Activated CD8-positive, alpha-beta memory T cell treated with anti-CD3 and anti-CD28 coated beads, Interleukin-2, amount 50 U/mL, for 1 hour (primary cell): Measurements from ENCODE around the gene HLCS.

Source experiments
- DNase-seq: peaks from one replicate; pipeline ENCODE4 v3.0.0-alpha.2; 2020; ENCODE audit errors: extremely low read depth

Gene HLCS

GRCh38 chr21:36780861-36781260 lies 185.6 kb downstream of the HLCS start:
- no peak for DNase-seq

DNA sequence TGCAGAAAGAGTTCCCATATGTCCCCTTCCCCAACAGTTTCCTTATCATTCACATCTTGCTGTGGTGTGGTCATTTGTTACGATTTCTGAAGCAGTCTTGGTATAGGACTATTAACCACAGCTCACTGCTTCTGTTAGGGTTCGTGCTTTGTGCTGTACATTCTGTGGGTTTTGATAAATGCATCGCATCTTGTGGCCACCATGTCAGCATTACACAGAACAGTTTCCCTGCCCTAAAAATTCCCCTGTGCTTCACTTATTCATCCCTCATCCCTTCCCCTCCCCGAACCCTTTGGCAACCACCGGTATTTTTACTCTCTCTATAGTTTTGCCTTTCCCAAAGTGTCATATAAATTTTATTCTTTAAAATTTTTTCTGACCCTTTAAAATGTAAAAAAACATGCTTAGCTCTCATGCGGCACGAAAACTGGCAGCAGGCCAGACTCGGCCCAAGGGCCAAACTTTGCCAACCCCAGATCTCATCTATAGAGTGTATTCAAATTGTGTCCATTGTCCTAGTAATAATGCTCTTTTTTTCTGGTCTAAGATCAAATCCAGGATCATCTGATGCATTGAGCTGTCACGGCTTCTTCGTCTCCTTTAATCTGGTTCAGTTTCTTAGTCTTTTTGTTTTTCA lies 189.4 kb downstream of the HLCS start:
- no peak for DNase-seq

DNA sequence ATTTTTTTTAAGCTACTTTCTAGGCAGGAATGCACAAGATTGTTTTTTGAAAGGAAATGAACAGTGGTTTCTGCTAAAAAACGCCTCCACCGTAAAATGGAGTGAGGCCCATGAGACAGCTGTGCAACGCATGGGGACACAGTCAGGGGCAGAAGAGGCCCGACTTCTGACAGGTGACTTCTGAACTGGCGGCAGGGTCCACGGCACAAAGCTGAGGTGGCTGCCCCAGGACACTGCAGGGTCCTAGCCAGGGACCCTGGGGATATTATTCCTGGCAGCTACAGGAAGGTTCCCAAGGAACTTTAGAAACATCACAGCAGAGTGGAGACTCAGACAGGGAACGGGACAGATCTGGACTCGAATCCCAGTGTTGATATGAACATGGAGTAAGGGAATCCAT lies 192.5 kb downstream of the HLCS start:
- no peak for DNase-seq

DNA sequence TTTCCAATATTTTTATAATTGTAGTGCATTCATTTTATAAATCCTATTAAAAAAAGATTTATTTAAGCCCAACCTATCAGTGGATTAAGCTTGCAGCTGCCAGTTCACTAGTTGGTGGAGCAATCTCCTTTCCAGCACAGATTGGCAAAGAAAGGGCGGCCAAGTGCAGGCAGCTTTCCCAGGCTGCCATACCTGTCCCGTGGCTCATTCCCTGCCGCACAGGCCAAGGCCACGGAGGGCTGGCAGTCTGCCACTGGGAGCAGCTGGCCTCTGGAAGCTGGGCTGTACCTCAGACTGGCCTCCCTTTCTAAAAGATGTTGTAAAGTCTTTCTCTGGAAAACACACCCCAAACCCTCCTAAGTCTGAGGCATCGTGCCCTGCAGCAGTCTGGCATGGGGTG lies 193.4 kb downstream of the HLCS start:
- no peak for DNase-seq

GRCh38 chr21:36769051-36769839 lies 197.2 kb downstream of the HLCS start:
- DNase-seq, result no peak

GRCh38 chr21:36768496-36768895 lies 198.0 kb downstream of the HLCS start:
- no peak for DNase-seq

GRCh38 chr21:36767096-36767495 lies 199.4 kb downstream of the HLCS start:
- no peak for DNase-seq

DNA sequence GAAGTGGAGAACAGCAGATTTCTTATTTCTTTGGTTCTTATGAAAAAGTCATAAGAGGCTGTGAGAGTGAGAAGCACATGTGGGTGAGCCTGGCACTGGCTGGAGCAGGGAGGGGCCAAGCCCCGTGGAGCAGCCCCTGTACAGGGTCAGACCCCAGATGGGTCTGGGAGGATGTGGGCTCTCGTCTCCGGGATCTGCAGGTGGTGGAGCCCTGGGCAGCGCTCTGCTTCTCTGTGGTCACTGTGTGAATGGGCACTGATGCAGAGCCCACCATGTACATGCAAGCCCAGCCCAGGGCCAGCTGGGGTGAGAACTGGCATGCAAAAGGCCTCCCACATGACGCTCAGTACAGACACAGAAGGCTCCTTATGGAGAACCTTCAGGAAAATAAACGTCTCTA lies 200.0 kb downstream of the HLCS start:
- no peak for DNase-seq

GRCh38 chr21:36765229-36765628 lies 201.2 kb downstream of the HLCS start:
- DNase-seq, result no peak

- DNase-seq, result no peak
Measured at GRCh38 chr21:36763305-36763704, 203.2 kb downstream of the HLCS start.

GRCh38 chr21:36762642-36763041 lies 203.8 kb downstream of the HLCS start:
- no peak for DNase-seq

DNA sequence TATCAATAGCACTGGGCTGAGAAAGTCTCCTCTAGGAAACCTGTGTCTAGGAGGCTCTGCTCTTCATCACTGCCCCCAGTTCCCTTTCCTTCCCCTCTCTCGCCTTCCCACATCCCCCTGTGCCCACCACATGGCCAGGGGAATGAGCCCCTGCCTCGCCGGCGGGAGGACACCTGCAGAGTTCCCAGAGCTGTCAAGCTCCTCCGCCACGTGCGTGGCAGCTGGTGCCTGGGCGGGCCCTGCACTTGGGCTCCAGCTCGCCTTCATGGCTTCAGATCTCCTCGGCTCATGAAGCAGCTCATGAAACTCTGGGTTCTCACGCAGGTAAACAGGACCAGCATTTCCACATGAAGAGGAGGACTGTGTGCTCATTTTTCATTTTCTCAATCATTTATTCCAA lies 204.8 kb downstream of the HLCS start:
- DNase-seq, result no peak

GRCh38 chr21:36759348-36760083 lies 207.0 kb downstream of the HLCS start:
- DNase-seq, result no peak

- no peak for DNase-seq
Measured at GRCh38 chr21:36757196-36757595, 209.3 kb downstream of the HLCS start.

- DNase-seq, result no peak
Measured at GRCh38 chr21:36756527-36756926, 209.9 kb downstream of the HLCS start.

GRCh38 chr21:36754241-36754898 lies 212.1 kb downstream of the HLCS start:
- DNase-seq, result no peak

DNA sequence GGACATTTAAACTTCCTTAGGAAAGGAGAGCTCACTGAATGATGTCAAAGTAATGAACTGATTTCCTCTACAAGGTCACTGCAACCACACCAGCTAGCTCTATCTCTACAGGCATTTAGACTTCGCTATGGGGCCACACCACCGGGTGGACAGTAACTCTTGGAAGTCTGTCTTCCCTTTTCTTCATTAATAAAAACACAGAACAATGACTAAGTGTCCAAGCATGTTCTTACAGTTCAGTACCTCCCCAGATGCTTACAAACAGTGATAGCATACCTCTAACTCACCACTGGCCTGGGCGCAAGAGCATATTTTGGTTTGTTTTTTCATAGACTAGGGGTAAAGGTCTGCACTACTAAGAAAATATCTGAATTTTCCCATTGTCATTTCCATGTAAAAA lies 212.9 kb downstream of the HLCS start:
- no peak for DNase-seq

DNA sequence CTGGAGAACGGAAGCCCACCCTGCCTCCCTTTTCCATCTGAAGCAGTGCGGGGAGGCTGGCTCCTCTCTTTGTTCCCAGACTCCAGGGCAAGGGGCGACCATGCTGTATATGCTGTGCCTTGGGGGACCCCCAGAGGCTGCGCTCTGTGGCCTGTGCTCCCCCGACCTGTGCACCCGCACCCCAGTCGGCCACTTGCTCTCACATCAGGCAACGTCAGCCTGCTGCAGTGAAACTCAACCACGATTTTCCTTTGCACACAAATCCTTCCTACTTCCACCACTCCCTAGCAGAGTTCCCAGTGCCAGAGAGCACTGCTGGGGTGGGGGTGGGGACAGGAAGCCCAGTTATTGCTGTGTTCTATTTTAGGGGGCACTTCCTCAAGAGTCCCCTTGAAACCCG lies 215.1 kb downstream of the HLCS start:
- no peak for DNase-seq

- no peak for DNase-seq
Measured at GRCh38 chr21:36750576-36750959, 215.9 kb downstream of the HLCS start.

DNA sequence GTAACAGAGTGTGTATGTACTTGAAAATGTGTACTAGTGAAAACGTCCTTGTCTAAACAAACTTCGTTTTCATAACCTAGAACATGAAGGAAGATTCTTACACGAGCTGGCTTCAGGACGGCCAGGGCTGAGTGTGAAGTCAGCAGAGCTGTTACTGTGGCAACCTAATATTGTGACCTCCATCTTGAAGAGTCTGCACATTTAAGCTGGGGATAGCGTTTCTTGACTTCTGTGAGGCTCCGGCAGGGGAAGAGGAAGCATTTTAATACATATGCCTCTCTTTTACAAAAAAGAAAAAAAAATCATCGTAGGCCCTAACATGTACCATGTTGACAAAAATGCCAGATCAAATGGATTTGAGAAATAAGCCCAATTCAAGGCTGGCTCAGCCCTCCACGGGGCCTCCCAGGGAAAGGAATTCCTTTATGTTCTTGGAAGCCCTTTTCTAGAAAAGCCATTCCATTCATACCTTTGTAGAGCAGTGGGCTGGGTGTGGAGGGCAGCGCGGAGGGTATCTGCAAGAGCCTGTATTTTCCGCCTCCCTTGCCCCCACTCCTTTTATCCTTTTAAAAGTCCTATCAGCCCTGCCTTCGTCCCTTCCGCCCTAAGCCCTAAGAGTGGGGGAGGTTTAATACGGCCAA lies 216.4 kb downstream of the HLCS start:
- DNase-seq, result no peak

DNA sequence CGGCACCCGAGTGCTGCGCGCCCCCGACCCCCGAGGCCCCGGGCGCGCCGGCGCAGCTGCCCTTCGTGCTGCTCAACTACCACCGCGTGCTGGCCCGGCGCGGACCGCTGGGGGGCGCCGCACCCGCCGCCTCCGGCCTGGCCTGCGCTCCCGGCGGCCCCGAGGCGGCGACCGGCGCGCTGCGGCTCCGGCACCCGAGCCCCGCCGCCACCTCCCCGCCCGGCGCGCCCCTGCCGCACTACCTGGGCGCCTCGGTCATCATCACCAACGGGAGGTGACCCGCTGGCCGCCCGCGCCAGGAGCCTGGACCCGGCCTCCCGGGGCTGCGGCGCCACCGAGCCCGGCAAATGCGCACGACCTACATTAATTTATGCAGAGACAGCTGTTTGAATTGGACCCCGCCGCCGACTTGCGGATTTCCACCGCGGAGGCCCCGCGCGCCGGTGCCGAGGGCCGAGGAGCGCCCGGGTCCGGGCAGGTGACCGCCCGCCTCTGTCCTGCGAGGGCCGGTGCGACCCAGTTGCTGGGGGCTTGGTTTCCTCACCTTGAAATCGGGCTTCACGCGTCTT lies 218.6 kb downstream of the HLCS start:
- no peak for DNase-seq
